ENCODE results near the gene PEAK1. TPM values are rescaled to one million over a fixed set of nuclear protein-coding genes. Genes with fewer than 3 reads are reported as not detected.

The PEAK1 gene
- total RNA-seq, 1 donor from 2014 or later = 34.2 TPM

- intact Hi-C loops (cut with micrococcal nuclease) = no loop called here
- Mint-ChIP-seq H3K4me3 (no peak overlapping the region), H3K4me1 (peaks cover 10% of the 10 kb centered on the region)
These were observed 224.3 kb downstream of the PEAK1 start for GRCh38 chr15:77195586-77195985.

GRCh38 chr15:77192451-77192850, 227.5 kb downstream of the PEAK1 start:
- Mint-ChIP-seq H3K4me1 (peaks cover 38% of the 10 kb centered on the region), H3K9me3 (no peaks in the 10 kb centered on the region), H3K27me3 (no peaks in the 10 kb centered on the region), H3K36me3 (ENCODE audit: low read depth) (peaks cover 6% of the 10 kb centered on the region), H3K4me3 (no peak overlapping the region), H3K27ac (peak overlapping the region; percentile 25)
- ChIA-PET CTCF (no interaction called here), POLR2A (no interaction called here)
- no peak for TF ChIP-seq CTCF (IDR thresholded peaks at IDR 0.05)
- ATAC-seq (ENCODE audit: low read depth) (no peak), DNase-seq (no peak)
- intact Hi-C loops (cut with micrococcal nuclease) = no loop called here

More at GRCh38 chr15:77195586-77195985, 224.3 kb downstream of the PEAK1 start:
- peaks cover 9% of the 10 kb centered on the region for H3K9me3 Mint-ChIP-seq
- ChIA-PET POLR2A (interaction anchor here (0.6 kb wide), 1 partner anchor 35 kb away, joined by 3 read pairs; no protein-coding TSS in a partner anchor), CTCF (interaction anchor here (1.4 kb wide), 1 partner anchor 348 kb away, joined by 3 read pairs; no protein-coding TSS in a partner anchor)
- no peak overlapping the region for H3K27ac Mint-ChIP-seq
- ATAC-seq (ENCODE audit: low read depth) (no peak), DNase-seq (no peak)
- H3K27me3 Mint-ChIP-seq = no peaks in the 10 kb centered on the region
- peaks cover 26% of the 10 kb centered on the region for H3K36me3 Mint-ChIP-seq (ENCODE audit: low read depth)
- TF ChIP-seq CTCF (IDR thresholded peaks at IDR 0.05) = no peak

DNA sequence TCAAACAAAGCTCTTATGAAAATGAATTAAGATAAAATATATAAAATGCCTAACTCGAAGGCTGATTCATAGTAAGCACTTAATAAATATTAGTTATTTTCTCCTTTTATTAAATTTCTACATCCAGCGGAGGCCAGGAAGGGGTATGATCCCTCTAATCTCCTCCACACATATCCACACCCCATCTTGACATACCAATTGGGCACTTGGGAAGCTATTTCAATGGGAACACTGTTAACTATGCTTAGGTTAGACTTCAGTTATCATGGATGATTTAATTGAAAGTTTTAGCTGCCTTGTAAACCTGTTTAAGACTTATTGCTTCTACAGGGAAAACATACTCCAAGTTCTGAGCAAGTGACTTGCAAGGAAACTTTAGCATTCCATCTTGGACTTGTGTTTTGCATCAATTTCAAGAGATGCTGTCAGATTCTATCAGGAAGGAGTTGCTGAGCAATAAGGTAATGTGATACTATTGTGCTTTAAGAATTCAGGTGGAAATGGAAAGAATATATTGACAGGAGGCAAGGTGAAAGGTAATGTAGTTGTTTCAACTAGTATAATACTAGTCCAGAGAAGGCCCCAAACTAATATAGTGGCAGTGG, 228.6 kb downstream of the PEAK1 start:
- no peaks in the 10 kb centered on the region for H3K27me3 Mint-ChIP-seq
- H3K4me3 Mint-ChIP-seq = no peak overlapping the region

DNA sequence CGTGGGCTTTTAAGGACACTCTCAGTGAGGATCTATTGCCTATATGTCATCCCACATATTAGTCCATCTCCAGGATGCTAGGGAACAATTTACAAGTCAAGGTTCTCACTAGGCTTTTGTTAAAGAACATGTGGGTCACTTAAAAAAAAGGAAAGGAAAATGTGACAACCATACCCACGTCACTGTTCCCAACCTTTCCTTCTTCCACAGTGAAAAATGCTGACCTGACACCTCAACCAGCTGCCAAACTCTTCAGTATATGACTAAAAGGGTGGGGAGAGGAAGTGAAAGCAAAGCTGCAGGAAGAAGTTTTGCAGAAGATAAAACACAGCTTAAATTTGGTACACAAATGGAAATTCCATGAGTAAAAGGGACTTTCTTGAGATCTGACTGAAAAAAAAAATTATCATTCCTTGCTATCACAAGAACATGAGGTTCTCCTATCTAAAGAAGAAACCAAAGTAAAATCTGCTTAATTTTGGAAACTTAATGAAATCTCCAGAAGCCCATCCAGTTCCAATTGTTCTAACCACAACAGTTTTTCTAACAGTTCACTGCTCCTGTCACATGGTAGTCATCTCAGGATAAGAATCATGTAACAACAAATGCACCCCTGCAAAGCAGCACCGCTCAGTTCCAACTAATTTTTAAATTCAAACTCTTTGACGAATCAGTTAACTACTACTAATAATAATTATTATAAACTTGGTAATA, 232.0 kb downstream of the PEAK1 start:
- H3K9me3 Mint-ChIP-seq = no peaks in the 10 kb centered on the region

More for the DNA sequence above, 228.6 kb downstream of the PEAK1 start:
- no peak for ATAC-seq (ENCODE audit: low read depth)
- Mint-ChIP-seq H3K36me3 (ENCODE audit: low read depth) (peaks cover 4% of the 10 kb centered on the region), H3K9me3 (no peaks in the 10 kb centered on the region), H3K4me1 (peaks cover 49% of the 10 kb centered on the region), H3K27ac (no peak overlapping the region)
- POLR2A ChIA-PET = no interaction called here
- no peak for TF ChIP-seq CTCF (IDR thresholded peaks at IDR 0.05)
- intact Hi-C loops (cut with micrococcal nuclease) = no loop called here
- no peak for DNase-seq
- CTCF ChIA-PET = interaction anchor here (1.6 to 7.5 kb wide), 2 partner anchors 10 to 353 kb away, joined by 5 to 147 read pairs; no protein-coding TSS in a partner anchor

More for the DNA sequence above, 232.0 kb downstream of the PEAK1 start:
- intact Hi-C loops (cut with micrococcal nuclease) = loop anchor here (1.0 to 10.0 kb wide), 7 partner anchors 106 to 1569 kb away; partner anchors contain the start of genes HMG20A, LINGO1 and PEAK1
- Mint-ChIP-seq H3K27me3 (no peaks in the 10 kb centered on the region), H3K4me3 (peak overlapping the region; percentile 72), H3K36me3 (ENCODE audit: low read depth) (no peaks in the 10 kb centered on the region), H3K27ac (peak overlapping the region; percentile 87), H3K4me1 (peaks cover 69% of the 10 kb centered on the region)
- no peak for TF ChIP-seq CTCF (IDR thresholded peaks at IDR 0.05)
- no peak for DNase-seq
- CTCF ChIA-PET = interaction anchor here (0.7 to 9.0 kb wide), 17 partner anchors 11 to 634 kb away, joined by 3 to 147 read pairs (median 5); partner anchors contain the start of genes HMG20A and PEAK1
- POLR2A ChIA-PET = interaction anchor here (0.9 to 1.9 kb wide), 11 partner anchors 21 to 359 kb away, joined by 3 to 16 read pairs (median 4); partner anchors contain the start of gene PSTPIP1
- peak; percentile 76 for ATAC-seq (ENCODE audit: low read depth)
